ENCODE data around the gene ANK2. TPM values are rescaled to one million over a fixed set of nuclear protein-coding genes. Genes with fewer than 3 reads are reported as not detected.
A peak's percentile ranks its signal among the peaks of the same experiment; 100 is the strongest.

The ANK2 gene
- total and polyA plus RNA-seq, 2 experiments from 2014 or later, result 7.7 to 40.4 TPM

- Histone ChIP-seq H3K4me3 (no peak overlapping the region), H2AFZ (no peak overlapping the region), H3F3A (replicated peaks; ENCODE audit: low read depth) (no peaks in the 10 kb centered on the region), H4K20me1 (replicated peaks; ENCODE audit: insufficient read depth) (no peaks in the 10 kb centered on the region), H3K79me2 (replicated peaks; ENCODE audit: insufficient read depth) (no peaks in the 10 kb centered on the region), H3K9me2 (ENCODE audit: insufficient read depth) (no peaks in the 10 kb centered on the region), H3K27me3 (ENCODE audit: insufficient read depth) (no peaks in the 10 kb centered on the region), H3K4me1 (ENCODE audit: insufficient read depth) (peaks cover 21% of the 10 kb centered on the region), H3K4me2 (no peak overlapping the region), H3K36me3 (ENCODE audit: insufficient read depth) (no peaks in the 10 kb centered on the region), H3K27ac (ENCODE audit: low read depth) (no peak overlapping the region)
- no peaks in the 10 kb centered on the region for H3K36me3 Mint-ChIP-seq (ENCODE audit: low read depth)
- no peak overlapping the region for H3K4me3 Mint-ChIP-seq
- TF ChIP-seq NANOG (IDR thresholded peaks at IDR 0.05; ENCODE audit: borderline replicate concordance), result no peak
- TF ChIP-seq POLR2AphosphoS5 (IDR thresholded peaks at IDR 0.05; ENCODE audit: low read depth), result no peak
- H3K27ac Mint-ChIP-seq, result peak overlapping the region; percentile 37
- DNase-seq (ENCODE audit: low spot score), result no peak
- H3K9me3 Mint-ChIP-seq, result no peaks in the 10 kb centered on the region
- ATAC-seq, result no peak
- H3K4me1 Mint-ChIP-seq, result peaks cover 50% of the 10 kb centered on the region
- peaks cover 2% of the 10 kb centered on the region for H3K27me3 Mint-ChIP-seq (ENCODE audit: insufficient read depth, low read depth, poor library complexity)
Observed at GRCh38 chr4:113113151-113113550, 63.7 kb downstream of the ANK2 start.

GRCh38 chr4:113114884-113115283 lies 65.4 kb downstream of the ANK2 start:
- H3K4me2 ChIP-seq, result no peak overlapping the region
- no peak overlapping the region for H3K27ac ChIP-seq (ENCODE audit: low read depth)
- H3K9me3 Mint-ChIP-seq, result no peaks in the 10 kb centered on the region
- H3K4me3 Mint-ChIP-seq, result no peak overlapping the region
- peaks cover 42% of the 10 kb centered on the region for H3K4me1 Mint-ChIP-seq
- H4K20me1 ChIP-seq (replicated peaks; ENCODE audit: insufficient read depth), result no peaks in the 10 kb centered on the region
- H3K27me3 ChIP-seq (ENCODE audit: insufficient read depth), result no peaks in the 10 kb centered on the region
- H3K36me3 Mint-ChIP-seq (ENCODE audit: low read depth), result no peaks in the 10 kb centered on the region
- DNase-seq (ENCODE audit: low spot score) (no peak), ATAC-seq (no peak)
- H3F3A ChIP-seq (replicated peaks; ENCODE audit: low read depth), result no peaks in the 10 kb centered on the region
- H3K36me3 ChIP-seq (ENCODE audit: insufficient read depth), result no peaks in the 10 kb centered on the region
- peaks cover 2% of the 10 kb centered on the region for H3K27me3 Mint-ChIP-seq (ENCODE audit: insufficient read depth, low read depth, poor library complexity)
- no peaks in the 10 kb centered on the region for H3K79me2 ChIP-seq (replicated peaks; ENCODE audit: insufficient read depth)
- H3K4me1 ChIP-seq (ENCODE audit: insufficient read depth), result peaks cover 21% of the 10 kb centered on the region
- no peak overlapping the region for H2AFZ ChIP-seq
- no peak overlapping the region for H3K4me3 ChIP-seq
- H3K27ac Mint-ChIP-seq, result no peak overlapping the region
- TF ChIP-seq NANOG (IDR thresholded peaks at IDR 0.05; ENCODE audit: borderline replicate concordance), result no peak
- TF ChIP-seq STAT1 (IDR thresholded peaks at IDR 0.05; ENCODE audit: unreplicated experiment), result no peak
- TF ChIP-seq ZNF114 (CRISPR knock-in tag; IDR thresholded peaks at IDR 0.05), result no peak
- TF ChIP-seq ZNF462 (CRISPR knock-in tag; IDR thresholded peaks at IDR 0.05), result no peak
- TF ChIP-seq ZNF331 (CRISPR knock-in tag; IDR thresholded peaks at IDR 0.05; ENCODE audit: low read depth), result no peak
- no peak for TF ChIP-seq JUNB (IDR thresholded peaks at IDR 0.05; ENCODE audit: unreplicated experiment)
- no peak for TF ChIP-seq POLR2AphosphoS5 (IDR thresholded peaks at IDR 0.05; ENCODE audit: low read depth)
- TF ChIP-seq, protein P1, sequence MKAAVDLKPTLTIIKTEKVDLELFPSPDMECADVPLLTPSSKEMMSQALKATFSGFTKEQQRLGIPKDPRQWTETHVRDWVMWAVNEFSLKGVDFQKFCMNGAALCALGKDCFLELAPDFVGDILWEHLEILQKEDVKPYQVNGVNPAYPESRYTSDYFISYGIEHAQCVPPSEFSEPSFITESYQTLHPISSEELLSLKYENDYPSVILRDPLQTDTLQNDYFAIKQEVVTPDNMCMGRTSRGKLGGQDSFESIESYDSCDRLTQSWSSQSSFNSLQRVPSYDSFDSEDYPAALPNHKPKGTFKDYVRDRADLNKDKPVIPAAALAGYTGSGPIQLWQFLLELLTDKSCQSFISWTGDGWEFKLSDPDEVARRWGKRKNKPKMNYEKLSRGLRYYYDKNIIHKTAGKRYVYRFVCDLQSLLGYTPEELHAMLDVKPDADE (IDR thresholded peaks at IDR 0.05), result no peak
- TF ChIP-seq CREB1 (CRISPR knock-in tag; IDR thresholded peaks at IDR 0.05; ENCODE audit: low read depth), result no peak
- TF ChIP-seq REST (IDR thresholded peaks at IDR 0.05; ENCODE audit: unreplicated experiment), result no peak
- TF ChIP-seq EZH2phosphoT487 (IDR thresholded peaks at IDR 0.05; ENCODE audit: unreplicated experiment), result no peak
- TF ChIP-seq EZH2 (IDR thresholded peaks at IDR 0.05; ENCODE audit: low read depth, unreplicated experiment), result no peak
- H3K9me2 ChIP-seq (ENCODE audit: insufficient read depth), result no peaks in the 10 kb centered on the region
